Right lobe of liver (tissue), 4 donors: ENCODE data around the gene NTMT1.

Source experiments
- CTCF ChIP-seq, 4 donors: fragments of 200-600 bp in 3 of 4; fragments of 450-650 bp in 1 of 4; IDR thresholded peaks; one replicate each; pipeline versions ENCODE4 v1.5.1 to v1.8.0; 2016 to 2022; ENCODE audit warnings: antibody characterized with exemption in 4 of 4, mild to moderate bottlenecking in 2 of 4
- POLR2A ChIP-seq: fragments of 450-650 bp; IDR thresholded peaks from one replicate; pipeline ENCODE4 v1.6.1; 2017; ENCODE audit warnings: antibody characterized with exemption, mild to moderate bottlenecking
- donor health status: DM: no; HTN: no; CAD: no.
- donor health status: DM: no; HTN: no; CAD: no.
- donor health status: DM: no; HTN: yes; CAD: no.

GRCh38 chr9:129623331-129623730, 2.6 kb upstream of the NTMT1 start:
- TF ChIP-seq POLR2A (no peak), CTCF (IDR thresholded peaks at IDR 0.05) (no peak)
